ENCODE measurements around the gene ATXN10. TPM values are rescaled to one million over a fixed set of nuclear protein-coding genes. Genes with fewer than 3 reads are reported as not detected.

Gene ATXN10
- total and polyA plus RNA-seq, 10 of the 15 experiments (the other 5 are each of a cell fraction or from before 2014, with no cell fraction given) = 29.2 to 249 (median 146) TPM

GRCh38 chr22:45884201-45885062 lies 212.8 kb downstream of the ATXN10 start (continued):
- no peak for TF ChIP-seq E4F1 (IDR thresholded peaks at IDR 0.05; ENCODE audit: borderline replicate concordance, partially characterized antibody)

- Histone ChIP-seq H4K20me1 (ENCODE audit: control insufficient read depth, insufficient read depth) (no peaks in the 10 kb centered on the region), H3K36me3 (ENCODE audit: control insufficient read depth in 2 of 2, insufficient read depth in 2 of 2, low read length in 1 of 2) (no peaks in the 10 kb centered on the region), H3K27me3 (replicated peaks in 1 of 2; ENCODE audit: control insufficient read depth in 2 of 2, insufficient read depth in 2 of 2, low read length in 1 of 2) (no peaks in the 10 kb centered on the region; a peak in 1 of 4 replicates), H3K27ac (ENCODE audit: control insufficient read depth, insufficient read depth) (no peak overlapping the region), H3K9ac (ENCODE audit: control insufficient read depth, insufficient read depth, low read length) (no peak overlapping the region), H3K4me1 (ENCODE audit: control insufficient read depth, insufficient read depth, low read length) (no peaks in the 10 kb centered on the region), H3K9me3 (replicated peaks; ENCODE audit: control insufficient read depth, insufficient read depth, low read length) (no peaks in the 10 kb centered on the region), H3K4me3 (no peak overlapping the region), H3K4me2 (ENCODE audit: control insufficient read depth, insufficient read depth) (no peak overlapping the region), H3K79me2 (ENCODE audit: control insufficient read depth, insufficient read depth, low read length) (no peaks in the 10 kb centered on the region), H2AFZ (ENCODE audit: control insufficient read depth, low read depth, low read length) (no peak overlapping the region)
- DNase-seq (ENCODE audit: low read depth, low spot score) = no peak
- WGBS (ENCODE audit: insufficient coverage, insufficient replicate concordance, low lambda C conversion rate, missing lambda C conversion rate) = 31% methylated on average over 14 of the region's 16 CpGs
- no peak for ATAC-seq
- in situ Hi-C loops (cut with MboI) = no loop called here
- TF ChIP-seq NR2C2 (IDR thresholded peaks at IDR 0.05; ENCODE audit: borderline replicate concordance, control insufficient read depth, insufficient read length, low read depth) = no peak
- no peak for TF ChIP-seq HDAC6 (IDR thresholded peaks at IDR 0.05; ENCODE audit: unreplicated experiment)
- TF ChIP-seq GATAD2B (conservative IDR thresholded peaks at IDR 0.05; ENCODE audit: low read depth) = no peak
- TF ChIP-seq GABPA (IDR thresholded peaks at IDR 0.05; ENCODE audit: low read depth) = no peak
- TF ChIP-seq TCF7 (IDR thresholded peaks at IDR 0.05; ENCODE audit: borderline replicate concordance) = no peak
- no peak for TF ChIP-seq MEF2B (IDR thresholded peaks at IDR 0.05; ENCODE audit: partially characterized antibody, poor library complexity, severe bottlenecking)
- TF ChIP-seq CEBPZ (IDR thresholded peaks at IDR 0.05; ENCODE audit: low read depth, low read length) = no peak
- no peak for TF ChIP-seq KLF5 (IDR thresholded peaks at IDR 0.05; ENCODE audit: partially characterized antibody)
- ChIA-PET POLR2A (no interaction called here), SMC1A (ENCODE audit: uncharacterized antibody, unreplicated experiment) (no interaction called here), RAD21 (ENCODE audit: unreplicated experiment) (no interaction called here), CTCF (interaction anchor here (0.6 to 0.9 kb wide), 2 partner anchors 26 to 238 kb away, joined by 3 read pairs; no protein-coding TSS in a partner anchor)
- BruUV-seq (replicated peaks) = no TSS peak
- intact Hi-C loops (cut with micrococcal nuclease; ENCODE audit: unreplicated experiment) = no loop called here
- no peak for FAIRE-seq
Measured at GRCh38 chr22:45885171-45885840, 213.7 kb downstream of the ATXN10 start.

All from GM12878 (cell line).